SW 1271 (cell line): ENCODE results near the gene PTGES2.
"Not testable (repeated sequence)": the region's sequence is repeated elsewhere in the genome, so short reads cannot be mapped to it uniquely, and the experiment has no call there.

Source experiments
- DNase-seq, 2 experiments: peaks; one replicate each; lab custom pipeline; 2025; lab: John Stamatoyannopoulos, UW

The PTGES2 gene

GRCh38 chr9:128136816-128137793 lies 9.6 kb upstream of the PTGES2 start:
- no peak for DNase-seq

- DNase-seq: not testable (repeated sequence)
Observed at GRCh38 chr9:128135561-128135960, 8.0 kb upstream of the PTGES2 start.

- DNase-seq: not testable (repeated sequence)
Observed at GRCh38 chr9:128132139-128132538, 4.6 kb upstream of the PTGES2 start.

- DNase-seq: not testable (repeated sequence)
Observed at GRCh38 chr9:128131346-128131745, 3.8 kb upstream of the PTGES2 start.

GRCh38 chr9:128130651-128131050 lies 3.1 kb upstream of the PTGES2 start:
- DNase-seq: not testable (repeated sequence)

GRCh38 chr9:128129976-128130590 lies 2.6 kb upstream of the PTGES2 start:
- not testable (repeated sequence) for DNase-seq

GRCh38 chr9:128128836-128129590 lies 1.5 kb upstream of the PTGES2 start:
- DNase-seq: no peak

- DNase-seq: peak; percentile 70 to 91
Observed at GRCh38 chr9:128127990-128128835, 684 bp upstream of the PTGES2 start.

- DNase-seq: no peak
Observed at GRCh38 chr9:128125580-128126354, 1.8 kb downstream of the PTGES2 start.

GRCh38 chr9:128124873-128125579 lies 2.5 kb downstream of the PTGES2 start:
- DNase-seq: peak in 1 of 2 experiments; percentile 49

- DNase-seq: no peak
Observed at GRCh38 chr9:128124451-128124850, 3.1 kb downstream of the PTGES2 start.

- DNase-seq: no peak
Observed at GRCh38 chr9:128123451-128124080, 4.0 kb downstream of the PTGES2 start.

GRCh38 chr9:128122809-128123175 lies 4.7 kb downstream of the PTGES2 start:
- no peak for DNase-seq

- DNase-seq: no peak
Observed at GRCh38 chr9:128121924-128122808, 5.4 kb downstream of the PTGES2 start.

- DNase-seq: no peak
Observed at GRCh38 chr9:128121466-128121810, 6.1 kb downstream of the PTGES2 start.

- no peak for DNase-seq
Observed at GRCh38 chr9:128120741-128121465, 6.6 kb downstream of the PTGES2 start.

- no peak for DNase-seq
Observed at GRCh38 chr9:128120061-128120740, 7.3 kb downstream of the PTGES2 start.
